Activated naive CD4-positive, alpha-beta T cell treated with anti-CD3 and anti-CD28 coated beads, Interleukin-2, amount 50 U/mL, for 72 hours (primary cell): ENCODE data around the gene AFAP1. TPM values are rescaled to one million over a fixed set of nuclear protein-coding genes. Genes with fewer than 3 reads are reported as not detected.
A peak's percentile ranks its signal among the peaks of the same experiment; 100 is the strongest.

Source experiments
- ATAC-seq, 2 donors: fragments of 150-1000 bp; cut with Tn5 transposase; 2 replicates each; pipeline ENCODE4 v1.10.0; 2021; ENCODE audit warnings: mild to moderate bottlenecking in 2 of 2, moderate library complexity in 2 of 2
- DNase-seq, 2 donors: peaks; one replicate each; pipeline ENCODE4 v3.0.0; 2021 to 2022; ENCODE audit warnings: low spot score in 2 of 2
- H3K27ac Mint-ChIP-seq, 2 donors: one replicate each; pipeline ENCODE4 v1.8.0; 2022; ENCODE audit warnings: mild to moderate bottlenecking in 2 of 2, mixed read lengths in 2 of 2
- H3K36me3 Mint-ChIP-seq, 2 donors: one replicate each; pipeline ENCODE4 v1.8.0; 2022; ENCODE audit warnings: mixed read lengths in 2 of 2
- H3K9me3 Mint-ChIP-seq, 2 donors: one replicate each; pipeline ENCODE4 v1.8.0; 2022; ENCODE audit warnings: mixed read lengths in 2 of 2
- total RNA-seq, 2 donors: library from RNA; stranded (reverse); gene quantifications; one replicate each; pipeline ENCODE4 v1.2.3, GENCODE V29; 2022

AFAP1 gene
- total RNA-seq, 2 donors from 2014 or later, result 10.2 to 41.9 TPM

DNA sequence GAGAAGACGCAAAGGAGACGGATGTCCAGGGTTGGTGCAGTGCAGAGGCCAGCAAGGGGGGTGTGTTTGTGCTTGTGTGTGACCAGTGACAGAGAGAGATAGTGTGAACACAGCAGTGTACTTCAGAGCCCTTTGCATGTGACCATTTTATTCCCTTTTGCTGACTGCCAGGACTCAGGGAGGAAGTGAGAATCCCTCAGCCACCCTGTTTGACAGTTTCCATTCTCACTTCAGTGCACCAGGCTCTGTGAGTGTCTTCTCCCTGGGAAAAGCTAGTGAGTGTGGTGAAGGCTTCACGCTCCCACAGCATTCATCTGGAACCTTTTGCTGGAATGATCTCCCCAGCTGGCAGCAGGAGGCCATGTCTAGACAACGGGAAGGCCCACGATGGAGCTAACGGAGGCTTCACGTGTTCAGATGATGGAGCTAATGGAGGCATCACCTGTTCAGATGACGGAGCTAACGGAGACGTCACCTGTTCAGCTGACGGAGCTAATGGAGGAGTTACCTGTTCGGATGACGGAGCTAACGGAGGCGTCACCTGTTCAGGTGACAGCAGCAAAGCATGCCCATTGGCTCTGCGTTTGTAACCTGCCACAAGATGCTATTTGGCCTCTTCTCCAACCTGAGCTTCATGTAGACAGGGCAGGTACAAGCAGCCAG lies 195.4 kb downstream of the AFAP1 start:
- peak overlapping the region in 1 of 2 donors; percentile 70 for H3K27ac Mint-ChIP-seq
- ATAC-seq (no peak), DNase-seq (no peak)
- no peaks in the 10 kb centered on the region for H3K9me3 Mint-ChIP-seq
- no peaks in the 10 kb centered on the region for H3K36me3 Mint-ChIP-seq

DNA sequence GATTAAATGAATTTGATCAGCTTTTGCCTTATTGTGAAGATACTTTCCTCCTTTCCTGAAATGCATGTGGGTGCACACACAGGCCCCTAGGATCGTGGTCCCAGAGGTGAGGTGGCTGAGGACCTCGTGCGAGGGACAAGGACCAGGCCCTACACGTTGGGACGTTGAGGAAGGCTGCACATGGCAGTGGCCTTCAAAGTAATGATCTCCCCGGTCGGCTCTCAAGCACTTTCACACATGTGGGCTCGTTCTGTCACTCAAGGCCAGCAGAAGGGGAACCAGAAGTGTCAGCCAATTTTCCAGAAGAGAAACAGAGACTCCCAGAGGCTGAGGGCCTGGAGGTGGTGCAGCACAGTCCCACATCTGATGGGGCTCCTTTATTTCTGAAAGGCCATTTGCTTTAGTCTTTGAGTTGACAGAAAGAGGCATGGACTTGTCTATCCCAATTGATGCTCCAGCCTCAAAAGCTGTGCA lies 196.8 kb downstream of the AFAP1 start:
- no peak overlapping the region for H3K27ac Mint-ChIP-seq
- ATAC-seq, result no peak
- no peaks in the 10 kb centered on the region for H3K9me3 Mint-ChIP-seq
- H3K36me3 Mint-ChIP-seq, result no peaks in the 10 kb centered on the region
- DNase-seq, result no peak

DNA sequence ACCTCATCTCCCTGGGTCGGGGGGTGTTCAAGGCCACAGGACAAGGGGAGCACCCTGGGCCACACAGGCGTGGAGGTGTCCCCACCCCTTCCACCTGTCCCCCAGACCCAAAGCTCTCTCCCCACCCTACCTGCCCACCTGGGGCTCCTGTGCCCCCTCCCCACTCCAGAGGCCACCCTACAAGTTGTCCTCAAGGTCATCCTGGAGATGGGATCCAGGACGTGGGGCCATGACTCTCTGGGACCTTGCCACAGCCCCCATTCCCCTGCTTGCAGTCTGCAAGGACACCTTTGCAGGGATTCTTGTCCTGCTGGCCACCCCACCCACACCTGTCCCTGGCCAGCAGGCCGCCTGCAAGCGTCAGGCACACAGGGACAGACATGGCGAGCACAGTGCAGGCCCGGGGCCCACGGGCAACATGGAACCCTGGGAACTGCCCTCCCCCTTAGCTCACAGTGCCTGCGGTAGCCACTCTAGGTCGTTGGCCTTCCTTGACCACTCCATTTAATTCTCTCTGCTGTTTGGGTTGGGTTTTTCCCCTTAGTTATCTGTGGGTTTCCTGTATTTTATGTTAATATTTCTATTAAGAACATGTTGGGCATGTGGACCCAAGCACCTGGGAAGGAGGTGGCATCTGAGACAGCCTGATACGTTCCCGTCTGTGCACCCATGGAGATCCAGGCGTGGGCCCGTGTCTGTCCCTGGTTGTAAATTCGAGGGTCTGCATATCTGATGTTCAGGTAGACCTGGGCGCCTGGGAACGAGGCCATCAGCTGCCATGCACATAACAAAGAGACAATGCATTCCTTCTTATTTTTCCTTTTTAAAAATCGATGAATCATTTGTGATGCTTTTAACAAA lies 197.5 kb downstream of the AFAP1 start:
- no peaks in the 10 kb centered on the region for H3K36me3 Mint-ChIP-seq
- H3K27ac Mint-ChIP-seq, result peak overlapping the region in 1 of 2 donors; percentile 17
- DNase-seq (no peak), ATAC-seq (no peak)
- H3K9me3 Mint-ChIP-seq, result no peaks in the 10 kb centered on the region

DNA sequence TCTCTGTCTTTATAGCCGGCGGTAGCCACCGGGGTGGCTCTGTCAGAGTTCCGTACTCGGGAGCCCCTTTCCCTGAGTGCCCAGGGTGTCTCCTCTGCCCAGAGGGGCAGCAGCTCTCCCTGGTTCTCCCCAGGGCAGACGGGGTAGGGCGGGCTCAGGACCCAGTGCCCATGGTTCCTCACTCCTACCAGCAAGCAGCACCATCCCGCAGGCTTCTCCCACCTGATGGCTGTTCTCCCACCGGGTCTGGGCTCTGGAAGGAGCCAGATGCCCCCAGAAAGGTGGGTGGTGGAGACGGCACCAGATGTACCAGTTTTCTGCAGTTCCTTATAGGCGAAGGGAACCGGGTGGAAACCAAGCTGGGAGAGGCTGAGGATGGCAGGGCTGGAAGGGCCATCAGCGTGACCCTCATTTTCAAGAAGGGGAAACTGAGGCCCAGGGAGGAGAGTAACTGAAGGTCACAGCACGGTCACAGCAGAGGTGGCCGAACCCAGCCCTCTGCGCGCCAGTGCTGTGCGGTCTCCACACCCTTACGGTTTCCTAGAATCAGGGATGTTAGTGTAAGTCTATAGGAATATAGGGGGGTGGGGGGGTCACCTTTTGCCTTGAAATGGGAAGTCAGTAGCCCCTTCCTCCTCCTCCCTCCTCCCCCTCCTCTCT lies 198.7 kb downstream of the AFAP1 start:
- H3K9me3 Mint-ChIP-seq, result no peaks in the 10 kb centered on the region
- H3K36me3 Mint-ChIP-seq, result no peaks in the 10 kb centered on the region
- no peak for DNase-seq
- H3K27ac Mint-ChIP-seq, result no peak overlapping the region
- ATAC-seq, result no peak

DNA sequence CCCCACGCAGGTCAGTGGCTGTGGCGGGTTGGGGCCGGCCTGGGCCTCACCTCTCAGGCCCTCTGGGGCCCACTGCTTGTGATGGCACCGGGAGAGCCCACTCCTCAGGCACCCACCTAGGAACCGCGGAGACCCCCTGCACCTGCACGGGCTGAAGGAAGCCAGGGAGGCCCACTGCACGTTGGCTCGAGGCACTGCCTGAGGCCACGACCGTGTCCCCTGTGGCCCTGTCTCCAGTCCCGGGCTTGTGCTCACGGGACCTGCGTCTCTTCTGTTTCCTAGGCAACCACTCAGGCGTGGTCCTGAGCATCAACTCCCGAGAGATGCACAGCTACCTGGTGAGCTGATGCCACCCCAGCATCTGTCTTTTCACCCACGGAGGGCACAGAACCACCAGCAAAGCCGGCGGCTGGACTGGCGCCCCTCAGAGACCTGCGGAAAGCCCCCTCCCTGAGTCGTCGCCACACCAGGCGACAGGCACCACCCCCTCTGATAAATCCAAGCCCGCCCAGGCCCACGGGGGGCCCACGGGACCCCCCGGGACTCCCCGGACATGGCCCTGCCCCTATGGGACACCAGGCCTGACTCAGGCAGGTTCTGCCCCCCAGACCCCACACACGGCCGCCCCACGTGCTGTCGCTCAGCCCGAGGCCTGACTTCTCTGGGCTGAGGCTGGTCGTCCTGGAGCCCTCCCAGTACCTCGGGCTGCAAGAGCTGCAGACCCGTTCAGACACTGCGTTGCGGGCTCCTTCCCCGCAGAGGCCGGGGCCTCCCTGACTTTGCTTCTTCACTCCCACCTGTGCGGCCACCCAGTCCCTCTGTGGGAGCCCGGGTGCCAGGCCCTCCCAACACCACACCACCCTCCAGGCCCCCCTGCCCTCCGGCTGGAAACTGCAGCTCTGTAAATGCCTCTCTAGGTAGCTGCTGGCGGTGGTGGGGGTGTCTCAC lies 199.5 kb downstream of the AFAP1 start:
- no peaks in the 10 kb centered on the region for H3K9me3 Mint-ChIP-seq
- ATAC-seq (no peak), DNase-seq (no peak)
- H3K36me3 Mint-ChIP-seq, result no peaks in the 10 kb centered on the region
- H3K27ac Mint-ChIP-seq, result no peak overlapping the region

- no peaks in the 10 kb centered on the region for H3K36me3 Mint-ChIP-seq
- no peak for ATAC-seq
- no peak overlapping the region for H3K27ac Mint-ChIP-seq
- no peak for DNase-seq
- H3K9me3 Mint-ChIP-seq, result no peaks in the 10 kb centered on the region
These were observed 200.4 kb downstream of the AFAP1 start for GRCh38 chr4:7739077-7739917.

DNA sequence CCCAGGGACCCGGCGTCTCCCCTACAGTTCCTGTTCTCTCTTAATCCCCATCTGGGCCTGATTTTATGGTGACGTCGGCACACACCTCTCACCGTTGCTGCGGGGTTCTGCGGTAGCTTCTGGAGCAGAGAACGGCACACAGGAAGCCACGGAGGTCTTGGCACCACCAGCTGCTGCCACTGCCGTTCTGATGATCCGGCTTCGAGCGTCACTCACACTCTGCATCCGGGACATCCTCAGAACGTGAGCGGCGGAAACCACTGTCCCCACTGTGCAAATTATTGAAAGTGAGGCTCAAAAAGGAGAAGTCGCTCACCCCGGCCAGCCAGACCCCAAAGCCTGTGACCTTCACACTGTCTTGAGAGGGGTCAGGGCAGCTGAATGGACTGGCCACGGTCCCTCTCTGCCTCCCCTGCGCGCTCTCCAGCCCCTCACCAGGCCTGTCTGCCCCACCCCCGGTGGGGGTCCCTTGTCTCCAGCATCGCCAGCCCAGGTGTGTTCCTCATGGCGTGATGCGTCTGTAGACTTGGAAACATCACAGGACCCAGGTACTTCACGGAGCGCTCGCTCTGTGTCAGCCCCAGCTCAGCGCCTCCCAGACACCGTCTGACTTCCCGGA lies 201.1 kb downstream of the AFAP1 start:
- no peak for DNase-seq
- no peaks in the 10 kb centered on the region for H3K36me3 Mint-ChIP-seq
- H3K27ac Mint-ChIP-seq, result no peak overlapping the region
- no peak for ATAC-seq
- no peaks in the 10 kb centered on the region for H3K9me3 Mint-ChIP-seq

DNA sequence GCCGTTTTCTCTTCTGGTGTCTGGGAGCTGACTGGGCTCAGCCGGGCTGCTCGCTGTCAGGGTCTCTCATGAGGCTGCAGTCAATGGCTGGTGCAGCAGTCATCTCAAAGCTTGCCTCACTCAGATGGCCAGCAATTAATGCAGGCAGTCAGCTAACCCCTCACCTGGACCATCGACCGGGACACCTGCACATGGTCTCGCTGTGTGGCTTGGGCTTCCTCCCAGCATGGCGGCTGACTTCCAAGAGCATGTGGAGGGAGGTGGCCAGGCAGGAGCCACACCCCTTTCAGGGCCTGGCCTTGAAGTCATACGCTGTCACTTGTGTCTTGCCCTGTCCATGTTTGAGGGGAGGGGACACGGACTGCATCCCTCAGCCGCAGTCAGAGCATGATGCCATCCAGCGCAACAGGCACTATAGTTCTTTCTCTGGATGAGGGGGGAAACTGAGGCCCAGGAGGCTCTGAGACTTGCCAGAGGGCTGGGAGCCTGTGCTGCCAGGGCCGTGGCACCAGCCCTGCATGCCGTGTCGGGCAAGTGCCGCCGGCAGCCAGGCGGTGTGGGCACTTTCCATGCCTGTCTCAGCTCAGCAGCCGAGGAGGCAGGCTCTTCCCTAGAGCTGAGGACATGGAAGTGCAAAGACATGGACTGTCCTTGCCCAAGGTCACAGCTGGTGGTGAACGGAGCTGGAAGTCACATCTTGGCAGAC lies 201.8 kb downstream of the AFAP1 start:
- ATAC-seq, result no peak
- DNase-seq, result no peak
- Mint-ChIP-seq H3K9me3 (no peaks in the 10 kb centered on the region), H3K36me3 (no peaks in the 10 kb centered on the region), H3K27ac (no peak overlapping the region)

DNA sequence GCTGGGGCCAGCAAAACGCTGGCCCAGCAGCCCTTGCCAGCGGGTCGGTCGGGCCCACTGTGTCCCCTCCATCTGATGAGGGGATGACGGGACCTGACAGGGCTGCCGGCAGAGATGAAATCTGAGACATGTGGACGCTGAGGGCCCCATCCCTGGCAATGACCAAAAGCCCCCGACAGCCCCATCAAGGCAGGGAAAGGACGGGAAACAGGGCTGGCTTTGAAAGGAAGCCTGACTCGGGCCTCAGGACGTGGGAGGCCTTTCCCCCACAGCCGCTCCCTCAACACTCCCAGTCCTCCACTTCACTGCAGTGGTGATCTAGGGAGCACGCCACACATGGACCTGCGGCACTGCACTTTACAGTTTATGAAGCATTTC lies 202.4 kb downstream of the AFAP1 start:
- no peaks in the 10 kb centered on the region for H3K9me3 Mint-ChIP-seq
- no peak for ATAC-seq
- no peak overlapping the region for H3K27ac Mint-ChIP-seq
- no peak for DNase-seq
- no peaks in the 10 kb centered on the region for H3K36me3 Mint-ChIP-seq

DNA sequence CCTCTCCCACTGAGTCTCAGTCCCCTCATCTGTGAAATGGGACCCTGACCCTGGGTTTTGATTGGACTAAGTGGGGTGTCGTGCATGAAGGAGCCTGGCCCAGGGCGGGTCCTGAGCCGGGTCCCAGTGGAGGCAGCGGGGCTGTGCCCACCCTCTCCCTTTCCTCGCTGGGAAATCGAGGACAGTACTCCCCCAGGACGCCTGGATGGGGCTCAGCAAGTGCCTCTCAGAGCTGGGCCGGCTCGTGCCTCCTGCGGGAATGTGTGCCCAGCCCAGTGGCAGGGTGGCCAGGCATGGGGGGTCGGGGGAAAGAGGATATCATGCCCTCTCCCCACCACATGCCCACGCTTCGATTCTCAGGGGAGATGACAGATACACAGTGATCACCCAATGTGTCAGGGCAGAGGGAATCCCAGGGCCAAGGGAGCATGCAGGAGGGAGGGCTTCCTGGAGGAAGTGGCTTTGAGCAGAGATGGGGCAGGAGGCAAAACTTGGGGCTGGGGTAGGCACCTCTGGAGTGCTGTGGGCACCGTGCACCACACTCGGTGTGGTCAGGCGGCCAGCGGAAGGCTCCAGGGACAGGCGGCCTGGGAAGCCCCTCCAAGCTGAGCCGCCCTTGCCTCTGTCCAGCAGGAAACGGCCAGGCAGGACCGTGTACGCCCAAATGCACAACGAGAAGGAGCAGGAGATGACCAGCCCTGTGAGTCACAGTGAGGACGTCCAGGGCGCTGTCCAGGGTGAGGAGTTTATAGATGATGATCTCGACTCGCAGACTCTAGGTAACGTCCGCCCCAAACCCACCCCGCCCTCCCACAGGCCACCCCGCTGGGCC lies 203.0 kb downstream of the AFAP1 start:
- H3K9me3 Mint-ChIP-seq, result no peaks in the 10 kb centered on the region
- no peak for ATAC-seq
- DNase-seq, result no peak
- no peak overlapping the region for H3K27ac Mint-ChIP-seq
- no peaks in the 10 kb centered on the region for H3K36me3 Mint-ChIP-seq

DNA sequence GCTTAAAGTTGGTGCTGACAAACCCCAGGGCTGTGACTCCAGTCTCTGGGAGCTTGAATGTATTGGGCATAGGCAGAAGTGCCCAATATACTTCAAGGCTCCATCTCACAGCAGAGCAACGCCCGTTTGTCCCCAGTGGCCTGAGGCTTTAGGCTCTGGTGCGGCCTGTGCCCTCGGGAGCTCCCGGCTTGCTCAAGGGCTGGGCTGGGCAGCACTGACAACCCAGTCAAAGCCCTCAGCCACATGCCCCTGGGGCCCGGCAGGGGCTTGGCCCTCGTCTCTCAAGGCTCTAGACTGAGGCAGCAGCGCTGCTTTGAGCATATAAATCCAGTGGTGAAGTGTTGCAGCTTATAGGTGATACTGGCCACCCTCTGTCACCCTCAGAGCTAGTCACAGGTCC lies 203.7 kb downstream of the AFAP1 start:
- no peaks in the 10 kb centered on the region for H3K36me3 Mint-ChIP-seq
- DNase-seq (no peak), ATAC-seq (no peak)
- no peak overlapping the region for H3K27ac Mint-ChIP-seq
- no peaks in the 10 kb centered on the region for H3K9me3 Mint-ChIP-seq

- no peak for DNase-seq
- ATAC-seq, result no peak
- H3K36me3 Mint-ChIP-seq, result no peaks in the 10 kb centered on the region
- H3K9me3 Mint-ChIP-seq, result no peaks in the 10 kb centered on the region
- H3K27ac Mint-ChIP-seq, result no peak overlapping the region
These were observed 204.3 kb downstream of the AFAP1 start for GRCh38 chr4:7735395-7735794.

DNA sequence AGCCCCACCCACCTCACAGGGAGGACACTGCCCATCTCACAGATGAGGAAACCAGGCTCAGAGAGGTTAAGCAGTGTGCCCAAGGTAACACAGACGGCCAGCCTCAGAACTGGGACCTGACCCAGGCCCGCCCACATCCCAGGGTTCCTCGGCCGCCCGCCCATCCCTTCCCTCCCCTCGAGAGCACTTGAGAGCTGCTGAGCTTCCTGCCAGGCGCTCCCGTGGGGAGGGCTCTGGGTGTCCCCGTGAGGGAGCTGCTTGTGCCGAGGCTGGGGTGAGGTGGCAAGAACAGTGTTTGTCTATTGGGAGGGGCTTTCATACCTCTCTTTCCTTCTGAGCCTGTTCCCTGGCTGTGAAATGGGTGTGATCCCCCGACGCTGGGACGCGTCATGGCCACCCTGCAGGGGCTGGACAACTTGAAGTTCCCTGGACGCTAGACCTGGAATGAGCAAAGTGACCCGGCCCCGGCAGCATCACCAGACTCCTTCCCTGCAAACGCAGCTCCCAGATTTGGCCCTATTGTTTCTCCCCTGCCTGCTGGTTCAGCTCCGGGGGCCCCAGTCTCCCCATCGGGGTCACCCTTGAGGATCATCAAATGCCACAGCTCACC lies 204.9 kb downstream of the AFAP1 start:
- no peaks in the 10 kb centered on the region for H3K36me3 Mint-ChIP-seq
- no peaks in the 10 kb centered on the region for H3K9me3 Mint-ChIP-seq
- H3K27ac Mint-ChIP-seq, result no peak overlapping the region
- ATAC-seq (no peak), DNase-seq (no peak)
